Activated CD4-positive, alpha-beta T cell treated with anti-CD3 and anti-CD28 coated beads for 24 hours (primary cell): ENCODE results near the gene TNNI3K.

Experiments used
- DNase-seq, 2 donors: peaks; one replicate each; pipeline ENCODE4 v3.0.0-alpha.2; 2020; ENCODE audit warnings: low read depth in 2 of 2

The TNNI3K gene

GRCh38 chr1:74434321-74434720 is 199.1 kb downstream of the TNNI3K start:
- no peak for DNase-seq

- DNase-seq = no peak
These were observed 200.9 kb downstream of the TNNI3K start for GRCh38 chr1:74436078-74436477.

GRCh38 chr1:74437035-74437434 is 201.8 kb downstream of the TNNI3K start:
- no peak for DNase-seq

- DNase-seq = no peak
These were observed 216.8 kb downstream of the TNNI3K start for GRCh38 chr1:74452035-74452434.

GRCh38 chr1:74453277-74453676 is 218.1 kb downstream of the TNNI3K start:
- no peak for DNase-seq

GRCh38 chr1:74455390-74455789 is 220.2 kb downstream of the TNNI3K start:
- DNase-seq = no peak

- DNase-seq = no peak
These were observed 222.1 kb downstream of the TNNI3K start for GRCh38 chr1:74457253-74457652.

GRCh38 chr1:74463333-74463988 is 228.3 kb downstream of the TNNI3K start:
- no peak for DNase-seq

- DNase-seq = no peak
These were observed 228.8 kb downstream of the TNNI3K start for GRCh38 chr1:74464037-74464436.

- DNase-seq = no peak
These were observed 230.1 kb downstream of the TNNI3K start for GRCh38 chr1:74465193-74465681.

- no peak for DNase-seq
These were observed 232.7 kb downstream of the TNNI3K start for GRCh38 chr1:74467786-74468377.

- no peak for DNase-seq
These were observed 233.9 kb downstream of the TNNI3K start for GRCh38 chr1:74468982-74469603.

- DNase-seq = no peak
These were observed 235.1 kb downstream of the TNNI3K start for GRCh38 chr1:74470251-74470650.

- no peak for DNase-seq
These were observed 235.7 kb downstream of the TNNI3K start for GRCh38 chr1:74470936-74471335.

- no peak for DNase-seq
These were observed 236.3 kb downstream of the TNNI3K start for GRCh38 chr1:74471470-74471869.

- no peak for DNase-seq
These were observed 239.4 kb downstream of the TNNI3K start for GRCh38 chr1:74474585-74474984.

GRCh38 chr1:74478979-74479378 is 243.8 kb downstream of the TNNI3K start:
- DNase-seq = no peak

- no peak for DNase-seq
These were observed 244.9 kb downstream of the TNNI3K start for GRCh38 chr1:74480068-74480467.

GRCh38 chr1:74481607-74482006 is 246.4 kb downstream of the TNNI3K start:
- DNase-seq = no peak

GRCh38 chr1:74485622-74486021 is 250.4 kb downstream of the TNNI3K start:
- no peak for DNase-seq

- DNase-seq = no peak
These were observed 250.8 kb downstream of the TNNI3K start for GRCh38 chr1:74486036-74486435.

GRCh38 chr1:74496669-74497068 is 261.5 kb downstream of the TNNI3K start:
- DNase-seq = no peak

GRCh38 chr1:74498901-74499300 is 263.7 kb downstream of the TNNI3K start:
- no peak for DNase-seq
